ENCODE measurements around the gene CACNA2D3. TPM values are rescaled to one million over a fixed set of nuclear protein-coding genes. Genes with fewer than 3 reads are reported as not detected.

Gene CACNA2D3
- polyA plus RNA-seq, 1 donor from 2014 or later: 26.2 TPM

DNA sequence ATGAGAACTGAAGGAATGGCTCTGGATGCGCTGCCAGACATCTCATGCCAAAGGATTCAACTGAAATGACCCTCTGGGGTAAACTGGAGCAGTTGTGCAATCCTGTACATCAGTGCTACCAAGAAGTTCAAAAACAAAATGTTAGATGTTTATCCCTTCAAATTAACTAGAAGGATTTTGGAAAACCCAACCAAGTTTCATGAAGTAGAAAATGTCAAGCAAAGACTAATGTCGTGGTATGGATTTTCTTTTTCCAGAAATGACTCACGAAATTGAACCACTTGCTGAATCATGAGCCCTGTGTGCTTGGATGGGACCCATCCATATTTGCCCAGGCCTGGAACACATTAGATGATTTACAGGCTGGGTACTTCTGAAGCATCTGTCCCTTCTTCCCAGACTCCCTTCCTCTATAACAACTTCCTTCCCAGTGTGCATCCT, 703.9 kb downstream of the CACNA2D3 start:
- no peak overlapping the region for H3K27ac ChIP-seq (ENCODE audit: low read length)
- H3K36me3 ChIP-seq (ENCODE audit: insufficient read depth, low read length): no peaks in the 10 kb centered on the region
- no peaks in the 10 kb centered on the region for H3K79me2 ChIP-seq (replicated peaks; ENCODE audit: insufficient read depth, low read length)
- H3K9me3 ChIP-seq (ENCODE audit: low read length): no peaks in the 10 kb centered on the region
- H3K4me2 ChIP-seq (ENCODE audit: low read length): no peak overlapping the region
- H4K20me1 ChIP-seq (ENCODE audit: insufficient read depth): no peaks in the 10 kb centered on the region
- H2AFZ ChIP-seq (ENCODE audit: low read depth, low read length): no peak overlapping the region
- H3K9me2 ChIP-seq (ENCODE audit: insufficient read depth, low read length): no peaks in the 10 kb centered on the region
- peaks cover 61% of the 10 kb centered on the region for H3K27me3 ChIP-seq (ENCODE audit: insufficient read depth, low read depth, low read length)
- no peaks in the 10 kb centered on the region for H3F3A ChIP-seq (ENCODE audit: insufficient read depth, low read length, poor library complexity, severe bottlenecking)
- no peak overlapping the region for H3K4me3 ChIP-seq (ENCODE audit: low read length)
- H3K9ac ChIP-seq (ENCODE audit: low read length): no peak overlapping the region
- TF ChIP-seq MXI1 (conservative IDR thresholded peaks at IDR 0.05; ENCODE audit: poor library complexity, severe bottlenecking) (no peak), EP300 (conservative IDR thresholded peaks at IDR 0.05; ENCODE audit: poor library complexity, severe bottlenecking) (no peak), CTCF (IDR thresholded peaks at IDR 0.05; ENCODE audit: poor library complexity, severe bottlenecking) (no peak), EZH2 (IDR thresholded peaks at IDR 0.05; ENCODE audit: borderline replicate concordance, insufficient read depth, low read length, poor library complexity, severe bottlenecking) (no peak), POLR2AphosphoS5 (IDR thresholded peaks at IDR 0.05) (no peak), TAF1 (IDR thresholded peaks at IDR 0.05; ENCODE audit: low read depth) (no peak), SMC3 (conservative IDR thresholded peaks at IDR 0.05; ENCODE audit: poor library complexity) (no peak), RAD21 (conservative IDR thresholded peaks at IDR 0.05) (no peak)
- TF ChIP-seq, protein P1, sequence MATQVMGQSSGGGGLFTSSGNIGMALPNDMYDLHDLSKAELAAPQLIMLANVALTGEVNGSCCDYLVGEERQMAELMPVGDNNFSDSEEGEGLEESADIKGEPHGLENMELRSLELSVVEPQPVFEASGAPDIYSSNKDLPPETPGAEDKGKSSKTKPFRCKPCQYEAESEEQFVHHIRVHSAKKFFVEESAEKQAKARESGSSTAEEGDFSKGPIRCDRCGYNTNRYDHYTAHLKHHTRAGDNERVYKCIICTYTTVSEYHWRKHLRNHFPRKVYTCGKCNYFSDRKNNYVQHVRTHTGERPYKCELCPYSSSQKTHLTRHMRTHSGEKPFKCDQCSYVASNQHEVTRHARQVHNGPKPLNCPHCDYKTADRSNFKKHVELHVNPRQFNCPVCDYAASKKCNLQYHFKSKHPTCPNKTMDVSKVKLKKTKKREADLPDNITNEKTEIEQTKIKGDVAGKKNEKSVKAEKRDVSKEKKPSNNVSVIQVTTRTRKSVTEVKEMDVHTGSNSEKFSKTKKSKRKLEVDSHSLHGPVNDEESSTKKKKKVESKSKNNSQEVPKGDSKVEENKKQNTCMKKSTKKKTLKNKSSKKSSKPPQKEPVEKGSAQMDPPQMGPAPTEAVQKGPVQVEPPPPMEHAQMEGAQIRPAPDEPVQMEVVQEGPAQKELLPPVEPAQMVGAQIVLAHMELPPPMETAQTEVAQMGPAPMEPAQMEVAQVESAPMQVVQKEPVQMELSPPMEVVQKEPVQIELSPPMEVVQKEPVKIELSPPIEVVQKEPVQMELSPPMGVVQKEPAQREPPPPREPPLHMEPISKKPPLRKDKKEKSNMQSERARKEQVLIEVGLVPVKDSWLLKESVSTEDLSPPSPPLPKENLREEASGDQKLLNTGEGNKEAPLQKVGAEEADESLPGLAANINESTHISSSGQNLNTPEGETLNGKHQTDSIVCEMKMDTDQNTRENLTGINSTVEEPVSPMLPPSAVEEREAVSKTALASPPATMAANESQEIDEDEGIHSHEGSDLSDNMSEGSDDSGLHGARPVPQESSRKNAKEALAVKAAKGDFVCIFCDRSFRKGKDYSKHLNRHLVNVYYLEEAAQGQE (IDR thresholded peaks at IDR 0.05; ENCODE audit: borderline replicate concordance): no peak

DNA sequence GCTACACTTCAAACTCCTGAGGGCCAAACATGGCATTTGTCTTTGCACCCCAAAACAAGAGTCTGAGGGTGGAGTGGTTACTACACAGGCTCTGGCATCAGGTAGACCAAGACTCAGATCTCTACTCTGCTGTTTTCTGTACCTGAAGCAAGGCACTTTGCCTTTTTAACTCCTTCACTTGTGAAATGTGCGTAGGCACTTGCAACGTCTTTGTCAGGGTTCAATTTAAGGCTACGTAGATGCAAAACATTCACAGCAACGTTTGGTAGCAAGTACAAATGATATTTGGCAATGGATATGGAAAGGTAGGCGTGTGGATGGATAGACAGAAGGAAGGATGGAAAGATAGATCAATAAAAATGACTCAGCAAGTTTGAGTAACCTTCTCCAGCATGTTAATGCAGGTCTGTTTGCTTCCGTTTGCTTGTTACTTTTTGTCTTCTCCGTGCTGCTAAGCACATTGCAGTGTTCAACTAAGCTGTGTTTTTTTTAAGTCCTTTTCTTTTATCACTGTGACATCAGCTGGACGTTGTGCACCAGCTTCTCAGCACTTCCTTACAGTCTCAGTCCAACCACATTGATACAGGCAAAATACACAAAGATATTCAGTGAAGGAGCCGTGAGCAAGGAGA, 704.8 kb downstream of the CACNA2D3 start:
- Histone ChIP-seq H3F3A (ENCODE audit: insufficient read depth, low read length, poor library complexity, severe bottlenecking) (no peaks in the 10 kb centered on the region), H3K4me2 (ENCODE audit: low read length) (no peak overlapping the region), H3K9ac (ENCODE audit: low read length) (no peak overlapping the region), H3K36me3 (ENCODE audit: insufficient read depth, low read length) (no peaks in the 10 kb centered on the region), H3K9me3 (ENCODE audit: low read length) (no peaks in the 10 kb centered on the region), H3K27me3 (ENCODE audit: insufficient read depth, low read depth, low read length) (peaks cover 52% of the 10 kb centered on the region), H4K20me1 (ENCODE audit: insufficient read depth) (no peaks in the 10 kb centered on the region), H3K4me3 (ENCODE audit: low read length) (no peak overlapping the region), H3K79me2 (replicated peaks; ENCODE audit: insufficient read depth, low read length) (no peaks in the 10 kb centered on the region), H2AFZ (ENCODE audit: low read depth, low read length) (no peak overlapping the region), H3K27ac (ENCODE audit: low read length) (no peak overlapping the region), H3K9me2 (ENCODE audit: insufficient read depth, low read length) (no peaks in the 10 kb centered on the region)
- TF ChIP-seq, protein P1 (IDR thresholded peaks at IDR 0.05; ENCODE audit: borderline replicate concordance): no peak
- TF ChIP-seq EZH2 (IDR thresholded peaks at IDR 0.05; ENCODE audit: borderline replicate concordance, insufficient read depth, low read length, poor library complexity, severe bottlenecking): no peak
- no peak for TF ChIP-seq TAF1 (IDR thresholded peaks at IDR 0.05; ENCODE audit: low read depth)

Data from neural cell (in vitro differentiated cells).